ENCODE results near the gene HNRNPDL.

The HNRNPDL gene

GRCh38 chr4:82382751-82383150, 47.5 kb downstream of the HNRNPDL start:
- no peak for DNase-seq

GRCh38 chr4:82381661-82382296, 48.5 kb downstream of the HNRNPDL start:
- DNase-seq: no peak

DNA sequence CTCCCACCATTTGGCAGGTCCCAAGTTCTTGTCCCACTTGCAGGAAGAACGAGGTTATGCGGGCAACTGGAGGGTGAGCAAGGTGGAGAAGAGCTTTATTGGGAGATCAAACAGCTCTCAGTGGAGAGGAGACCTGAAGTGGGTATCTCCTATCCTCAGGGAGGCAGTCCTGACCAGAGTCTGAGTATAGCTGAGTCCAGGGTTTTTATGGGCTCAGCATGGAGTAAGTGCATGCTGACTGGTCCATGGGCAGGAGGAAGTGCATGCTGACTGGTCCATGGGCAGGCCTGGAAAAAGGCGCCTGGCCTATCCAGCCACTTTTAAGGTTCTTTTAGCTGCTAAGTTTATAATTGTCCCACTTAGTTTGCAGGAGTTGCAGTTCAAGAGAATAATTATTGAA, 49.0 kb downstream of the HNRNPDL start:
- DNase-seq: no peak

DNA sequence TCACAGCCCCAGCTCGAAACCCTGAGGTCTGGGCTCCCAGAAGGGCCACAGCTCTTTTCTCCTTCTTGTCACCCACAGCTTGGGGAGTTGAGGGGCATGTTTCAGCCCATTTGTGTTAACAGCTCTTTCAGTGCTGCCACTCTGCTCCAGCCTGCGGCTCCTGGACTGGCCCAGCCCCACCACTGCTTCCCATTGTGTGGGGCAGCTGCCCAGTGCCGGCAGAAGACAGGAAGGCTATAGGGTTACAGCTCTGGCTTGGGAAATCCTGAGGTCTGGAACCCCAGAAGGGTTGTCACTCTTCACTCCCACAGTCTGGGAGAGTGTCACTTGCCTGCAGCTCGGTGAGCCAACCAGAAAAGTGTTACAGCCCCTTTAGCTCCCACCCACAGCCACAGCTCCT, 49.4 kb downstream of the HNRNPDL start:
- no peak for DNase-seq

DNA sequence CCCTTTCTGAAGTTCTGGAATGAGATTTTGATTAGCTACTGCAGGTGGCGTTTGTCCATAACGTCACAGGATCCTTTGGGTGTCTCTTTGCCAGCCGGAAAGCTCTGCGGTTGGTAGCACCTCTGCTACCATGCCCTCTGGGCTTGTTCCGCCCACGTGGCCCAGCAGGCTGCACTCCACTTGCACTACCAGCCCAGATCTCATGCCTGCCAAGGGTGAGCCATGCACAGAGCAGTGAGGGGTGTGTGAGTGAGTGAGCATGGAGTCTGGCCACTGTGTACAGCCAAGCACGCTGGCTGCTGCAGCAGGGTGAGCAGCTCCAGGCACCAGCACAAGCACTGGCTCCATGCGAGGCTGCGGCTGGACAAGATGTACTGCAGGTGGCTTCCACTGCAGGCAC, 49.9 kb downstream of the HNRNPDL start:
- DNase-seq: no peak

DNA sequence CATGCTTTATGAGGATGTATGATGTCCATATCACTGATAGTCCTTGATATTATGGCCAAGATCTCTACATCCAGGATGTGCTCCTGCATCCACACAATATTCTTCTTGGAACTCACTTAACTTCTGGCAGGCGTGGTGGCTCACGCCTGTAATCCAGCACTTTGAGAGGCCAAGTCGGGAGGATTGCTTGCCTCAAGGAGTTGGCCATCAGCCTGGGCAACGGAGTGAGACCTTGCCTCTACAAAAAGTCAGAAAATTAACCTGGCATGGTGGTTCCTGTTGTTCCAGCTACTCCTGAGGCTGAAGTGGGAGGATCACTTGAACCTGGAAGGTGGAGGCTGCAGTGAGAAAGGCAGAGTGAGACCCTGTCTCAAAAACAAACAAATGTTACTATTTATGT, 54.2 kb downstream of the HNRNPDL start:
- DNase-seq: no peak

DNA sequence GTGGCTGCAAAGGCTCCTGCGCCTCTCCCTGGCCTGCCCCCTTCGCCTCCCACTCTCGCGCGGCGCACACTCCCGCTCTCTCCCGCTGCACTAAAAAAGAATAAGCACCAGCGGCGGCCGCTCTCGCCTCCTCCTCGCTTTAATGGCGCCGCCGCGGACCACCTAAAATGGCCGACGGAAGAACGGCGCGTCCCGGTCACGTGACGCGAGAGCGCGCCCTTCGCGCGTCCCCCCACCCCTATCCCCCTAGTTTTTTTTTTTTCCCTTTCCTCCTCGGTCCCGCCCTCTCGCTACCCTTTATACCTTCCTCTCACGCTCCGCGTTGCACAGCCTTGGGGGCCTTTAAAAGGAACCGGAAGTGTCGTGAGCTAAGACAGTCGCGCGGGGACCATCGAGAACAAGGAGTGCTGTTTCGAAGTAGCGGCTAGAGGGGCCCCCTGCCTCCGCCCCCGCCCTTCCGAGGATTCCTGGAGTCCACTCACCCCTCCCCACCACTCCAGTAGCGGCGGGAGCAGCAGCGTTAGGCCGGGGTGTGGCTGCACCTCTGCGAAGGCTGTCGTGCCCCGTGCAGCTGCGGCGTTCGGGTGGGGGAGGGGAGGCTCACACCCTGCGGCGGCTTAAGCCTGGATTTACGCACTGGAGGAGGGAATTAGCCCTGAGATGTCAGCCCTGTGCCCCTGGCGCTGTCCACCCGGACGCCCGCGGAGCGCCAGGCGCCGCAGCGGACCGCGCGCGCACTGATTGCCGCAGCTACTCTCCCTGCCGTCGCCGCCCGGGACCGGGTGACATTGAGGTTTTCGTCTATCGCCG, 56.2 kb downstream of the HNRNPDL start, which contains the start of gene HNRNPD:
TSS of gene HNRNPD (minus strand) at position 176 of the 810 bp plus-strand sequence. CDS start 313 bp downstream, outside the sequence.
- peak; percentile 100 for DNase-seq

GRCh38 chr4:82373486-82373815, 56.8 kb downstream of the HNRNPDL start:
- no peak for DNase-seq
